ENCODE results near the gene SSBP3. TPM values are rescaled to one million over a fixed set of nuclear protein-coding genes. Genes with fewer than 3 reads are reported as not detected.
A peak's percentile ranks its signal among the peaks of the same experiment; 100 is the strongest.
"Not testable (repeated sequence)": the region's sequence is repeated elsewhere in the genome, so short reads cannot be mapped to it uniquely, and the experiment has no call there.

The SSBP3 gene
- total RNA-seq, 1 donor from 2014 or later: 6.6 TPM

GRCh38 chr1:54347955-54348699 is 58.1 kb downstream of the SSBP3 start:
- DNase-seq: no peak

DNA sequence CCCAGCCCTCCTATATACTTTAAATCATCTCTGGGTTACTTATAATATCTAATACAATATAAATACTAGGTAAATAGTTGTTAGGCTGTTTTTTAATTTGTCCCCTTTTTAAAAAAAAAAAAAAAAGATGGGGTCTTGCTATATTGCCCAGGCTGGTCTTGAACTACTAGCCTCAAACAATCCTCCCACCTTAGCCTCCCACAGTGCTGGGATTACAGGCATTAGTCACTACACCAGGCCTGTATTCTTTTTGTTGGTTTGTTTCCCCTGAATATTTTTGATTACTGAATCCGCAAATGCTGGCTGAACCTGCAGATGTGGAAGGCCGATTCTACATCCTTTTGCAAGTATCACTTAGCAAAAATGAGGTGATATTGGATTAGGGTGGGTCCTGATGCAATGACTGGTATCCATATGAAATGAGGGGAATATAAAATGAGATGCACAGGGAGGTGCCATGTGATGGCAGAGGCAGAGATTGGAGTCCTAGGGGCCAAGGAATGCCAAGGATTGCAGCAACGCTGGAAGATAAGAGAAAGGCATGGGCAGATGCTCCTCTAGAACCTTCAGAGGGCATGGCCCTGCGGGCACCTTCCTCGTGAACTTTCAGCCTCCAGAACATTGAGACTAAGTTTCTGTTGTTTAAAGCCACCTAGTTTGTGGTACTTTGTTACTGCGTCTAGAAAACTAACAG is 58.8 kb downstream of the SSBP3 start:
- no peak for DNase-seq

DNA sequence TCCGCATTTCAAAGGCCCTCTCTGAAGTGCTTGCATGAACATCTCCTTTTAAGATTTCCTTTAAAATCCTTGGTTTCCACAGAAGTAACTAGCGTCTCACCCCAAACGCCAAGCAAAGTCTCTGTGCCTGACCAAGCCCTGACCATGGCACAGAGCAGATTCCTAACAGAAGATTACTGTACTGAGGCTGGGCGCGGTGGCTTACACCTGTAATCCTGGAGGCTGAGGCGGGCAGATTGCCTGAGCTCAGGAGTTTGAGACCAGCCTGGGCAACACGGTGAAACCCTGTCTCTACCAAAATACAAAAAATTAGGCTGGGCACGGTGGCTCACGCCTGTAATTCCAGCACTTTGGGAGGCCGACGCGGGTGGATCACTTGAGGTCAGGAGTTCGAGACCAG is 60.6 kb downstream of the SSBP3 start:
- DNase-seq: not testable (repeated sequence)

GRCh38 chr1:54345116-54345515 is 61.1 kb downstream of the SSBP3 start:
- DNase-seq: no peak

- no peak for DNase-seq
These were observed 63.2 kb downstream of the SSBP3 start for GRCh38 chr1:54342742-54343687.

GRCh38 chr1:54342288-54342687 is 63.9 kb downstream of the SSBP3 start:
- DNase-seq: no peak

DNA sequence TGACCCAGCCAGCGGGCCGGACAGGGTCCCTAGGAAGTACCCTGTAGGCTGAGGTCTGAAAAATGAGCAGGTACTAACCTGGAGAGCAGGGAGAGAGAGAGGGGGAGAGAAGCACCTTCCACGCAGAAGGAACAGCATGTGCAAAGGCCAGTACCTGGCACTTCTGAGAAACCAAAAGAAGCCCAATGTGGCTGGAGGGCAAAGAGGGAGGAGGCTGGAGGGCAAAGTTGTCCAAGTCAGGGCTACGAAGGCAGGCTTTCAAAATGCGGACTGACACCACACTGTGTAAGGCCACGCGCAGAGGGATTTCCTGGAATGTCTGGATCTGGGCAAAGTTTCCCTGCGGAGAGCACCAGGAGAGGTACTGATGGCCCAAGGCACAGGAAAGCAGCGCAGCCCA is 64.4 kb downstream of the SSBP3 start:
- DNase-seq: no peak

GRCh38 chr1:54340878-54341277 is 65.3 kb downstream of the SSBP3 start:
- no peak for DNase-seq

- no peak for DNase-seq
These were observed 65.8 kb downstream of the SSBP3 start for GRCh38 chr1:54340434-54340833.

- no peak for DNase-seq
These were observed 67.1 kb downstream of the SSBP3 start for GRCh38 chr1:54339126-54339525.

DNA sequence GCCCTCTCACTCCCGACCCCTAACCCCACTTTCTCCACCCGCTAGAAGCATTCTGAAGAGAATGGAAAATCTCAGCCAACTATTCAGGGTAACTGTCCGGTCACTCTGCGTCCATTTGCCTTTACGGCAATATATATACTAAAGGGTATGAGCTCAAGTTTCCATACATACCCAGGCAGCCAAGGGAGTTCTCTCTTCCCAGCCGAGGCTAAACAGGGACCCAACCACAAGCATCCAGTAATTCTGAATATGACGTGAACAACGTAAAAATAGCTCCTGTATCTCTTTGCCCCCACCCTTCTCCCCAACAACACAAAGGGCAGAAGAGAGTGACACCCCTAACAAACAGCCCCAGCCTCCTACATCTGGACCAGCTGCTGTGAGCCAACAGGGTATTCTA is 67.7 kb downstream of the SSBP3 start:
- no peak for DNase-seq

GRCh38 chr1:54337928-54338327 is 68.3 kb downstream of the SSBP3 start:
- DNase-seq: peak; percentile 67

DNA sequence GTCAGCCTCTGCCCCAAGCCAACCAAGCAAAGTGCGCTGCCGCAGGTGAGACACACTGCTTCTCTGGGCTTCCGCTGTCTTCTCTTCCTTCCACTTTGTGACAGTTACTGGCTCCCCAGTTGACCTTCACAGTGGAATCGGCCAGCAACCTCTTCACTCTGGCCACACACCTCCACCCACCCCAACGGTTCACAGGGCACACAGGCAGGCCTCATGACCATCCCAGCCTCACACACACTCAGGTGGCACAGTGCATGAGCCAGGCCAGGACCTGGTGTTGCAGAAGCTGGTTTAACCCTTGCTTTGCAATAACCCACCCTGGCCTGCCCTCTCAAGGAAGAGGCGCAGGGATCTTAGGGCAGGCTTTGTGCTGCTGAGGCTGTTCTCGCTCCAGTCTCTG is 69.2 kb downstream of the SSBP3 start:
- DNase-seq: no peak

DNA sequence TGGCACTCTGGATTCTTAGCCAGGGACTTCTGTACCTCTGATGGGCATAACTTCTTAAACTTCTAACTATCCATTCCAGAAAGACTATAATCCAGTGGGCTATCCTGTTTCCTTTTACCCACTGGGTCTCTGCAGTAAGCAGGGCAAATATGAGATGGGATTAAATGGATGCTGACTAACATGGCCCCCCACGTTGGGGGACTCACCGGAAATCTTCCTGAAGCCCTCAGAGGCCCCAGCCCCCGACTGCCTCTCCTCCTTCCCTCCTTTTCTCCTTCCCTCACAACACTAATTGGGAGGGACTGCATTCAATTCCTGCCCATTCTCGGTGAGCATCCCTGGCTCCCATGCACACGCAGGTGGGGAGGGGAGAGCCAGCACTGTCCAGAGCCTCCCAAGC is 70.1 kb downstream of the SSBP3 start:
- DNase-seq: no peak

DNA sequence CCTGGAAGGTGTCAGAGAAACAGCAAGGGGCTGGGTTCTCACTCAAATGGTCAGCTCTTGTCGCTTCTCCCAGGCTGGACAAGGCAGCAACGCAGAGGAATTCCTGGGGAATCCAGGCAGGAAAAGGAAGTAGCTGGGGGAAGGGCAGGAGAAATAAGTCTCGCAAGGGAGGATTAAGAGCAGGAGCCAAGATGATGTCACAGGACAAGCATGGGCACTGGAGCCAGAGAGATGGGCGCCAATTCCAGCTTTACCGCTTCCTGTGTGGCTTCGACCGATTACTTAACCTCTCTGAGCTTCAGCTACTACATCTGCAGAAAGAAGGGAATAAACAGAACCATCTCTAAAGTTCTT is 70.5 kb downstream of the SSBP3 start:
- peak; percentile 93 for DNase-seq

- DNase-seq: no peak
These were observed 71.0 kb downstream of the SSBP3 start for GRCh38 chr1:54335011-54335754.

DNA sequence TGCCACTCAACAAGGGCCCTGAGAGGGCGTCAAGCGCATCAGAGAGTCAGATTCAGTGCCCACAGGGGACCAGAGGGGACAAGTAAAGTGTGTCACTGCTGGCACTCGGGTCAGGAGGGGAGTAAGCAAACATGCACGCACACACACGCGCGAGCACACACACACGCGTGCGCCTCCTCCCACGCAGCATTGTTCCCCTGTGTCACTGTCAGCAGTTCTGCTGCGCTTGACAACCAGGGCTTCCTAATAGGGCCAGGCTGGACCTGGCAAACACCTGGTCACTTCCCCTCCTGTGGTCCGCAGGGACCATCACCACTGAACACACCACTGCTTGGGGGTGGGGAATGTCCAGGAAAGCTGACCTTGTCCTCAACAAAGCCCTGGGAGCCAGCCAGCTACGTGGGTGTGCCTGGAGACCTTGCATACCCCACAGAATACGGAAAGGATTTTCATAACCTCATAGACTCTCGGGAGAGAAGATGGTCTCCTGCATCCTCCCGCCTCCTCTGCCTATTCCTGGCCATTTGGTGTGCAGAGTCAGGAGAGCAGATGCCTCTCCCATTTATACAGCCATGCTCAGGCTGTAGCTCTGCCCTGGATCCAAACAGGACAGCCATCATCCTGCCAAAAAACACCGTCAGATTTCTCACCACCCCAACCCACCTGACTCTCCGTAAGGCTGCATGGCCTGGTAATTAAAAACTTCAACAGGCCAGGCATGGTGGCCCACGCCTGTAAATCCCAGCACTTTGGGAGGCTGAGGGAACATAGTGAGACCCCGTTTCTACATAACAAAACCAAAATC is 73.2 kb downstream of the SSBP3 start:
- DNase-seq: peak; percentile 51

GRCh38 chr1:54331843-54332463 is 74.2 kb downstream of the SSBP3 start:
- DNase-seq: no peak

DNA sequence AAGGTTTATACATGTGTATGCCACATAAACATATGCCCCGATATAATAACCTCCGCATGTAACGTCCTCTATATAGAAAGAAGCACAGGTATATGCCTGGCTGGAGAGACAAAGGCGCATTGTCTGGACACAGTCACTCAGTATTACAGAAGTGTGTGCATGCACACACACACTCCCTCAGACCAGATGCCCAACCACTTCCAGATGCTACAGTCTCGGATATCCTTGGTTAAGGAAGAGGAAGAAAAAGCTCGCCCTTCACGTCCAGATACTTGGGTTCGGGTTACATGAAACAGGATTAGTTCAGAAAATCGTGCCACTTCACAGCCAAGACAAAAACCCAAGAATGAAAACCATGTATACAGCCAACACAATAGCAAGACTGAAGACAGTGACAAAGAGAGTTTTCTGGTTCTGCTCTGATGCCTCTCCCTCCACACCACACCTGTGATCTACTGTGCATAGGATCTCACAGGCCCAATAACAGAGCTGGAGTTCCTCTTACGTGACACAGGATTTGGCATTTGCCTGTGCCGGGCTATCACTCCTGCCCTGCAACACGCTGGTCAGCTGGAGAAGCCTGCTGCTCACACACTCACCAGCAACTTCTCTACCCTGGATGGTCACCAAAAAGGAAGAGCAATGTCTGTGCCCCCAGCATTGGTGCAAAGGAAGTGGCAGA is 75.0 kb downstream of the SSBP3 start:
- no peak for DNase-seq

- no peak for DNase-seq
These were observed 76.7 kb downstream of the SSBP3 start for GRCh38 chr1:54329312-54330003.

Measured in dermis blood vessel endothelial cell (primary cell).